NCI-H446 (cell line): ENCODE data around the gene LMBR1.
A peak's percentile ranks its signal among the peaks of the same experiment; 100 is the strongest.
"Not testable (repeated sequence)": the region's sequence is repeated elsewhere in the genome, so short reads cannot be mapped to it uniquely, and the experiment has no call there.

ENCODE experiments used
- DNase-seq, 2 experiments: peaks; one replicate each; lab custom pipeline; 2025; lab: John Stamatoyannopoulos, UW

LMBR1 gene

DNA sequence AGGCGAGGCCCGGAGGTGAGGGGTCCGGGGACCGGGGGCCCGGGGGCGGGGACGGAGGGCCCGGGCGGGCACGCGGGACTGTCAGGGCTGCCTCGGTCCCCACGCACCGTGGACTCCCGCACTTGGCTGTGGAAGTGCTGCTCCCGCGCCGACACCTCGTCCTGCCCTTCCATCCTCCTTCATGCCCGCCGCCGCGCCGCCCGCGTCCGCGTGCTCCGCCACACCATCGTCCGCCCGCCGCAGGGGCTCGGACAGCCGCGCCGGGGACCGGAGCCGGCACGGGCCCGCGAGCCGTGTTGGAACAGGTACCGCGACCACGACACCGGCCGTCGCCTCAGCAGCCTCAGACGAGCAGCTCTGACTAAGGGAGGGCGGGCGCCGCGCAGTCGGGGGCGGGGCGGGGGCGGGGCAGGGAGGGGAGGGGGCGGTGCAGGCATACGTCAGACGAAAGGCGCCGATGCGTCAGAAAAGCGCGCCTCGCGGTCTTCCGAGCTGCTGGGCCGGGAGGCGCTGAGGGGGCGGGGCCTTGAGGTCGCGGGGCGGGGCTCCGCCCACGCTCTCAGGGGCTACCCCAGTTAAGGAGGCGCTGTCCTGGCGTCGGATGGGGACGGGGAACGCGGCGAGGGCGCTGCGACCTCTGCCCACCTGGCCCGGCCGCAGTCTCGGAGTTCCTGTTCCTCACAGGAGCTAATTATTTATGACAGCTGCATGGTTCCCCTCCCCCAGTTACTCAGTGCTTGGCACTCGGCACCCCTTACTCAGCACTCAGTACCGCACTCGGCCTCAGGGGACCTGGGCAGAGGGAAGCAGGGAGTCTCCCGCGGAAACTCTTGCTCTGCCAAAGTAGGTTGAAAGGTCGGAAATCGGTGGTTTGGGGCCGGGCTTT lies at the start of gene LMBR1:
TSS of gene LMBR1 (minus strand) at position 363 of the 886 bp plus-strand sequence. CDS start at position 173, 190 bp downstream.
- peak; percentile 62 to 95 for DNase-seq

GRCh38 chr7:156942708-156943090 lies 49.7 kb upstream of the LMBR1 start:
- no peak for DNase-seq

DNA sequence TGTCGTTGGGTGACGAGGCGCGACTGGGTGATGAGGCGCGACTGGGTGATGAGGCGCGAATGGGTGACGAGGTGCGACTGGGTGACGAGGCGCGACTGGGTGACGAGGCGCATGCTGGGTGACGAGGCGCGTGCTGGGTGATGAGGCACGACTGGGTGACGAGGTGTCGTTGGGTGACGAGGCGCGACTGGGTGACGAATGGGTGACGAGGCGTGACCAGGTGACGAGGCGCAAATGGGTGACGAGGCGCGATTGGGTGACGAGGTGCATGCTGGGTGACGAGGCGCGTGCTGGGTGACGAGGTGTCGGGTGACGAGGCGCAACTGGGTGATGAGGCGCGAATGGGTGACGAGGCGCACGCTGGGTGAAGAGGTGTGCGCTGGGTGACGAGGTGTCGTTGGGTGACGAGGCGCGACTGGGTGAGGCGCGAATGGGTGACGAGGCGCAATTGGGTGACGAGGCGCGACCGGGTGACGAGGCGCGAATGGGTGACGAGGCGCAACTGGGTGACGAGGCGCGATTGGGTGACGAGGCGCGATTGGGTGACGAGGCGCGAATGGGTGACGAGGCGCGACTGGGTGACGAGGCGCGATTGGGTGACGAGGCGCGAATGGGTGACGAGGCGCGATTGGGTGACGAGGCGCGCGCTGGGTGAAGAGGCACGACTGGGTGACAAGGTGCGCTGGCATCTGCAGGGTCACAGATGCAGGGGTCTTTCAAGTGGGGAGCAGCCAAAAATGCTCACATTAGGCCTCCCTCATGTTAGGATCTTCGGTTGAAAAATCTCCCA lies 48.6 kb upstream of the LMBR1 start:
- DNase-seq = no peak

- no peak for DNase-seq
Observed at GRCh38 chr7:156940421-156941122, 47.6 kb upstream of the LMBR1 start.

GRCh38 chr7:156936766-156937165 lies 43.8 kb upstream of the LMBR1 start:
- DNase-seq = not testable (repeated sequence)

GRCh38 chr7:156935250-156935649 lies 42.3 kb upstream of the LMBR1 start:
- DNase-seq = no peak

GRCh38 chr7:156932006-156932405 lies 39.0 kb upstream of the LMBR1 start:
- no peak for DNase-seq

GRCh38 chr7:156929789-156930539 lies 37.0 kb upstream of the LMBR1 start:
- DNase-seq = no peak

DNA sequence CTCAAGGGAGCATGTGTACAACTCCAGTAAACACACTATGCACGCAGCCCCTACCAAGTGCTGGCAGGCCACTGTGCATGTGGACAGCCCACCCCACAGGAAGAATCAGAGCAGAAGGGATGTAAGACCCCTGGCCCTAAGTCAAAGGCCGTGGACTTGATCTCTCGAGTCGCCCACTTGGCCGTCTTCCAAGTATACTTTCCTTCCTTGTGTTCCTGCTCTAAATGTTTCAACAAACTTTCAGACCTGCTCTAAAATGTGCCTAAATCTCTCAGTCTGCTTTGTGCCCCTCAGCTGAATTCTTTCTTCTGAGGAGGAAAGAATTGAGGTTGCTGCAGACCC lies 35.4 kb upstream of the LMBR1 start:
- no peak for DNase-seq

DNA sequence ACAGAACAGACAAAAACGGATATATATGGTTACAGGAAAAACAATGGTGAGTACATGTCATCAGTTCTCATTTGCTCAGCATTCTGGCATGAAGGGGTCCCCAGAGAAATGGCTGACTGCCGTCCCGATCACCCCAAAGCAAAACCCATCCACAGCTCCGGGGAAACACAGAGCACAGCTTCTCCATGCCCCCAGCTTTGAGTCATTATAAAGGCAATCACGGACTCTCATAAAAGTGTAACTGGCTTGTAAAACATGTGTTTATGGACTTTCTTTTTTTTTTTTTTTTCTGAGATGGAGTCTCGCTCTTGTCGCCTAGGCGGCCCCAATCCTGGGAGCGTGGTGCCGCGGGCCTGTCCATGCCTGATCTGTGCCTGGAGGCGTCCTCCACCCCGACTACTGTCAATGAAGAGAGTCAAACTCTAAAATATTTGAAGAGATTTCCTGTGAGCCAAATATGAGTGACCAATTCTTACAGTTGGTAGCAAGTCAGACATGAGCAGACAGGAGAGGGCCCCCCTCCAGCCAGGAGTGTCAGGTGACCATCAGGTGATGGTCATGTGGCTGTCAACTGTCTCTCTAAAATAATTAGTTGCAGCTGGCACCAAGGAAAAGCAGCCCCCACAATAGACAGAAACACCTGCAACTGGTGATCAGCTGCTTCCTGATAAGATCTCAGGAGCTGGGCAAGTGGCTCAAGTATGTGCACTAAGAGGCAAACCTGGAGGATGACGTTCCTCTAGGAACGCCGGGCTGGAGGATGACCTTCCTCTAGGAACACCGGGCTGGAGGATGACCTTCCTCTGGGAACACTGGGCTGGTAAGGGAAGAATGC lies 34.8 kb upstream of the LMBR1 start:
- no peak for DNase-seq

DNA sequence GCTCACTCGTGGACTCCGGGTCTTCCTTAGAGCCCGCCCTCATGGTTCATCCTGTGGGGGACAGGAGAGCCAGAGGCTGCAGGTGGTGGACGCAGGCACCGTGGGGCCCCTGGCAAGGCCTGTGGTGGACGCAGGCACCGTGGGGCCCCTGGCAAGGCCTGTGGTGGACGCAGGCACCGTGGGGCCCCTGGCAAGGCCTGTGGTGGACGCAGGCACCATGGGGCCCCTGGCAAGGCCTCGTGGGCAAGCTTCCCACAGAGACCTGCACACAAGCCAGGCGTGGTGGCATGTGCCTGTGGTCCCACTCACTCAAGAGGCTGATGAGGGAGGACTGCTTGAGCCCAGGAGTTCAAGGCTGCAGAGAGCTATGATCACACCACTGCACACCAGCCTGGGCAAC lies 32.8 kb upstream of the LMBR1 start:
- DNase-seq = not testable (repeated sequence)

DNA sequence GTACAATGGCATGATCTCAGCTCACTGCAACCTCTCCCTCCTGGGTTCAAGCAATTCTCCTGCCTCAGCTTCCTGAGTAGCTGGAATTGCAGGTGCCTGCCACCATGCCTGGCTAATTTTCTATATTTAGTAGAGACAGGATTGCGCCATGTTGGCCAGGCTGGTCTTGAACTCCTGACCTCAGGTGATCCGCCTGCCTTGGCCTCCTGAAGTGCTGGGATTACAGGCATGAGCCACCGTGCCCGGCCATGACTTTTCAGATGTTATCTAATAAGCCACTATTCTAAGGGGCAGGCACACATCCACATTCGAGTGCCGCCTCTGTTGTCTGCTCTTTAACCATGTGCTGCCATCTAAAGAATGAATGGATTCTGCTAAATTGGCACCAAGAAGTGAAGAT lies 29.3 kb upstream of the LMBR1 start:
- DNase-seq = not testable (repeated sequence)

GRCh38 chr7:156920487-156921373 lies 27.7 kb upstream of the LMBR1 start:
- not testable (repeated sequence) for DNase-seq

DNA sequence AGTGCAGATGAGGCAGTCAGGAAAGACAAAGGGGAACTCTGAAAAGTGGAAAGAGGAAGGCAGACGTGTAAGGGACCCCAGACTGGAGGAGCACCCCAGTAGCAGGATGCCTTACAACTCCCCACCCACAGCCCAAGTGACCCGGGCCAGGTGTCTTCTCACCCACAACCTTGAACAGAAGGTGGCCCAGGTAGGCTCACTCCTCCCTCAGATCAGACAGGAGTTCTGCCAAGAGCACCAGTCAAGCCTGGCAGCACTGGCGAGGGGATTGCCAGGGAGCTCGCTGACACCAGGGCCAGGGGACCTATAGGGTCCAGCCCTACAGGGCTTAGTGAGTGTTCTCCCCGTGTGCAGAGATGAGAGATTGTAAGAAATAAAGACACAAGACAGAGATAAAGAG lies 27.1 kb upstream of the LMBR1 start:
- DNase-seq = no peak

DNA sequence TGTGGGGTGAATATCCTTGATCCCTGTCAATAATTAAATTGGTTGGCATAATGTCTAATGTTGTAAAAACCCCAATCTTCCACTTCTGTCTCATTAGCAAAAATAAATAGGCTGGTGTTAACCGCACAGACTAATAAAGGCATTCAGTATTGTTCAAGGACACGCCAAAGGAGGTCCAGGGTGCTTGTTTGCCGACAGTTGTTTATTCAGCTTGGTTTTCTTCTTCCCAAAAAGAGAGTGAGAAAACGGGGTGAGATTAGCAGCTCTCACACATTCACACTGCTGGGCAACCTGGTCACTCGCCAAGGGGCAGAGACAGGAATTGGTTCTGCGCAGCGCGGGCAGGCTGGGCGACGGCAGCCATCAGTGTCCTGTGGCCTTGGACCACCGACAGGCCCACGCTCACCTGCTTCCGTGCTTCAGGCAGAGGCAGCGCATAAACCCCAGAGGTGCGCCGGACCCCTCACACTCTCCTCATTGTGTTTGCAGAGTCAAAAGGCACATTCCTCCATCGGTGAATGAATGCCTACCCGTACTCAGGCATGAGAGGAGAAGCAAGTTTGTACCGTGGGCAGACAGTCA lies 26.2 kb upstream of the LMBR1 start:
- DNase-seq = no peak

DNA sequence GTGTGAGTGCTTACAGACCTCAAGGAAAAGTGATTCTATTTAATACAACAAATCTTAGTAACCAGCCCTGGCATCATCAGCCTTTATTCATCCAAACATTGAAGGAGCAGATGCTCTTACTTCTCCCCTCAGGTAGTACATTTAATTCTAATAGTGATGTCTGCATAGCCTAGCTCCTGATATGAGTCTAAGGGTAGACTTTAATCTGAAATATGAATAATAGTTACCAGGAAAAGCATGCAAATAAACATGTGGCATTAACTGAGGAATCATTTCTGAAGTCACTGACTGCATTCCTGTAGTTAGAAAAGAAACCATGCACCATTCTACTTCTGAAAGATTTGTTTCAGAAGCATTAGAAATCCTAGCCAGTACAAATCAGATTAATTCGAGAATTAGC lies 25.7 kb upstream of the LMBR1 start:
- DNase-seq = no peak

DNA sequence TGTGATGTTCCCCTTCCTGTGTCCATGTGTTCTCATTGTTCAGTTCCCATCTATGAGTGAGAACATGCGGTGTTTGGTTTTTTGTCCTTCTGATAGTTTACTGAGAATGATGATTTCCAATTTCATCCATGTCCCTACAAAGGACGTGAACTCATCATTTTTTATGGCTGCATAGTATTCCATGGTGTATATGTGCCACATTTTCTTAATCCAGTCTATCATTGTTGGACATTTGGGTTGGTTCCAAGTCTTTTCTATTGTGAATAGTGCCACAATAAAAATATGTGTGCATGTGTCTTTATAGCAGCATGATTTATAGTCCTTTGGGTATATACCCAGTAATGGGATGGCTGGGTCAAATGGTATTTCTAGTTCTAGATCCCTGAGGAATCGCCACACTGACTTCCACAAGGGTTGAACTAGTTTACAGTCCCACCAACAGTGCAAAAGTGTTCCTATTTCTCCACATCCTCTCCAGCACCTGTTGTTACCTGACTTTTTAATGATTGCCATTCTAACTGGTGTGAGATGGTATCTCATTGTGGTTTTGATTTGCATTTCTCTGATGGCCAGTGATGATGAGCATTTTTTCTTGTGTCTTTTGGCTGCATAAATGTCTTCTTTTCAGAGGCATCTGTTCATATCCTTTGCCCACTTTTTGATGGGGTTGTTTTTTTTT lies 16.7 kb upstream of the LMBR1 start:
- DNase-seq = not testable (repeated sequence)

- DNase-seq = no peak
Observed at GRCh38 chr7:156907656-156908055, 14.7 kb upstream of the LMBR1 start.

DNA sequence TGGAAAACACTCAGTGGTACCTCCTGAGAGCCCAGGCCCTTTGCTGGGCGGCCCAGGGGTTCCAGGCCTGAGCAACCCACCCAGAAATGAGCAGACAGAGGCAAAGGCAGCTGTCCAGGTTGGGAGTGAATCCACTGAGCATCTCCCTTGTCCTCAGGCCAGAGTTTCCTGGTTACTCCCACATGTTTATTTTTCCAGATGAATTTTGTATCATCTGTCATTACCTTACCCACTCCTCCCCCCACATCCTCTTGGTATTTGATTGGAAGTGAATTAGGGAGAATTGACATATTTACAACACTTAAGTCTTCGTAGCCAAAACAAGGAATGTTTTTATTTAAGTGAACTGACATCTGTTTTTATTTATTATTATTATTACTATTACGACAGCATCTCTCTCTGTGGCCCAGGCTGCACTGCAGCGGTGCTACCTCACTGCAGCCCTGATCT lies 13.2 kb upstream of the LMBR1 start:
- DNase-seq = no peak
